GM12801 (cell line): ENCODE results near the gene CCDC134.

ENCODE experiments used
- TF ChIP-seq, protein P1 (sequence below): IDR thresholded peaks from one replicate; pipeline ENCODE4 v1.5.1; 2011; ENCODE audit warnings: control low read depth; ENCODE audit not compliant: insufficient read length; ENCODE audit errors: extremely low read depth

Gene CCDC134

DNA sequence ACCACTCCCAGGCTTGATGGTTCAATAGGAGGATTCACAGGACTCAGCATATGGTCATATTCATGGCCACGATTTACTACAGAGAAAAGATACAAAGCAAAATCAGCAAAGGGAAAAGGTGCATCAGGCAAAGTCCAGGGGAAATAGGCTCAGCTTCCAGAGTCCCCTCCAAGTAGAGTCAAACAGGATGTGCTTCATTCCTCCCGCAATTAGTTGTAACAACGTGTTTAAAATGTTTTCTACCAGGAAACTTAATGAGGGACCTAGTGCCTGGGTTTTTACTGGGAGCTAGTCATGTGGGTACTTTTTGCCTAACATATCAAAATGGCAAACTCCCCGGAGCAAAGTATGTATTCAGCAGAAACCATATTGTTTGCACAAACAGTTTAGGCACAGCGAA is 17.5 kb downstream of the CCDC134 start:
- TF ChIP-seq, protein P1, sequence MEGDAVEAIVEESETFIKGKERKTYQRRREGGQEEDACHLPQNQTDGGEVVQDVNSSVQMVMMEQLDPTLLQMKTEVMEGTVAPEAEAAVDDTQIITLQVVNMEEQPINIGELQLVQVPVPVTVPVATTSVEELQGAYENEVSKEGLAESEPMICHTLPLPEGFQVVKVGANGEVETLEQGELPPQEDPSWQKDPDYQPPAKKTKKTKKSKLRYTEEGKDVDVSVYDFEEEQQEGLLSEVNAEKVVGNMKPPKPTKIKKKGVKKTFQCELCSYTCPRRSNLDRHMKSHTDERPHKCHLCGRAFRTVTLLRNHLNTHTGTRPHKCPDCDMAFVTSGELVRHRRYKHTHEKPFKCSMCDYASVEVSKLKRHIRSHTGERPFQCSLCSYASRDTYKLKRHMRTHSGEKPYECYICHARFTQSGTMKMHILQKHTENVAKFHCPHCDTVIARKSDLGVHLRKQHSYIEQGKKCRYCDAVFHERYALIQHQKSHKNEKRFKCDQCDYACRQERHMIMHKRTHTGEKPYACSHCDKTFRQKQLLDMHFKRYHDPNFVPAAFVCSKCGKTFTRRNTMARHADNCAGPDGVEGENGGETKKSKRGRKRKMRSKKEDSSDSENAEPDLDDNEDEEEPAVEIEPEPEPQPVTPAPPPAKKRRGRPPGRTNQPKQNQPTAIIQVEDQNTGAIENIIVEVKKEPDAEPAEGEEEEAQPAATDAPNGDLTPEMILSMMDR = no peak

DNA sequence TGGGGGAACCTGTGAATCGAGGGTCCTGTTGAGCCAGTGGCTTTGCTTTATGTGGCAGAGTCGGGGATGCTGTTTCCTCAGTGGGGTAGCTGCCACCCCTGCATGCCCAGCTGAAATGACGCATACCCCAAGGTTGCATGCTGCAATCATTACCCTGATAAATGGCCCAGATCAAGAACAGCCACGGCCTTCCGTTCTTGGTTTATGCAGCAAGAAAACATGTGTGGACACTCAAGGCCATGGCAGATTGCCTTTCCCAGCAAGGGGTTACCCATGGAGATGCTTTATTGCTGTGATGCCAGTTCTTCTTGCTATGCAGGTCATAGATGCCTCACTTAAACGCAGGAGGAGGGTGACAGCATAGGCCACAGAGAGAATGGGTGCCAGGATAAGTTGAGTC is 18.1 kb downstream of the CCDC134 start:
- TF ChIP-seq, protein P1 = no peak

GRCh38 chr22:41819257-41819656 is 18.8 kb downstream of the CCDC134 start:
- TF ChIP-seq, protein P1 = no peak

DNA sequence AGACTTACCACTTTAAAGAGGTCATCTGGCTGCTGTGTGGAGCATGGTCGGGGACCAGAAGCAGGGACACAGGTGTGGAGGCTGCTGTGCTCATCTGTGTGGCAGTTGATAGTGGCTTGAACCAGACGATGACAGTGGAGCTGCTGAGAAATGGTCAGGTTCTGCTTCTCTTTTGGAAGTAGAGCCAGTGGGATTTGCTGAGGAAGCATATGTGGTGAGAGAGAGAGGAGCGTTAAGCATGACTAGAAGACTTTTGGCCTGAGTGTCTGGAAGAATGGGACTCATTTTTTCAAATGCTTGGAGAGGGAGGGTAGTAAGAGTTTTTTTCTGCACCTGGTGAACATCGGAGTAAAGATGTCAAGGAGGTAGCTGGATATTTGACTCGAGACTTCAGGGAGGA is 20.0 kb downstream of the CCDC134 start:
- TF ChIP-seq, protein P1 = no peak

- TF ChIP-seq, protein P1 = no peak
These were observed 21.2 kb downstream of the CCDC134 start for GRCh38 chr22:41821471-41822316.

- TF ChIP-seq, protein P1 = no peak
These were observed 22.0 kb downstream of the CCDC134 start for GRCh38 chr22:41822317-41823057.

DNA sequence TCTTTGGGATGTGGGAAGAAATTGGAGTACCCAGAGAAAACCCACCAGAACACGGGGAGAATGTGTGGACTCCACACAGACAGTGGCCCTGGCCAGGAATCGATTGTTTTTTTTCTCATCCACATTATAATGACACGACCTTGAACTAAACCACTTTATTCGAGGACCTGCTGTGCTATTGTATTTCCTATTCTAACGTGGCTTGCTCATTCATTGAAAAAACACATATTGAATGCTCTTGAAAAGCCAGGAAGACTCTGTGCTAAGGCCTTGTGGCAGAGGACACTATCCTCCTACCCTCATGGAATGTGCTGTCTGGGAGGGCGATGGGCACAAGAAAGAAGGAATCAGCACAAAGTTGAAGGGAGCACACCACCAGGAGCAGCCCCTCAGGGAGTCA is 23.3 kb downstream of the CCDC134 start:
- TF ChIP-seq, protein P1 = no peak
